K562 (cell line): Measurements from ENCODE around the gene RNF144A.

Experiments
- BRCA1 ChIP-seq, 2 experiments: fragments of 450-650 bp in 1 of 2; sonication (generic) in 1 of 2; formaldehyde crosslinking in 1 of 2; IDR thresholded peaks; 2 replicates each; pipeline versions ENCODE4 v1.5.0 to v1.6.1; 2017 to 2020; ENCODE audit warnings: mild to moderate bottlenecking in 1 of 2, missing genetic modification reagents in 1 of 2
- DIDO1 ChIP-seq: fragments of 450-650 bp; IDR thresholded peaks from 2 replicates; pipeline ENCODE4 v1.6.1; 2016; ENCODE audit warnings: low read depth, missing biosample characterization, missing genetic modification characterization
- EP300 ChIP-seq: IDR thresholded peaks from 2 replicates; pipeline ENCODE4 v1.6.1; 2012; ENCODE audit warnings: low read length, improper control_type of control experiment
- FOXK1 ChIP-seq: sonication (generic); formaldehyde crosslinking; IDR thresholded peaks from 2 replicates; pipeline ENCODE4 v1.8.0; 2022; ENCODE audit warnings: missing genetic modification reagents, mild to moderate bottlenecking, borderline replicate concordance
- RAD21 ChIP-seq, 2 experiments: fragments of 250-450 bp in 1 of 2; fragments of 450-650 bp in 1 of 2; sonication (Bioruptor Pico) in 1 of 2; formaldehyde crosslinking in 1 of 2; IDR thresholded peaks in 1 of 2; conservative IDR thresholded peaks in 1 of 2; 2 replicates each; pipeline versions ENCODE4 v1.4.0 to v1.8.0; 2020 to 2022; ENCODE audit warnings: mild to moderate bottlenecking in 2 of 2, moderate library complexity in 1 of 2
- REST ChIP-seq, 2 experiments: fragments of 450-650 bp; formaldehyde crosslinking in 1 of 2; IDR thresholded peaks; 2 replicates each; pipeline versions ENCODE4 v1.4.0 to v1.6.1; 2014 to 2020; ENCODE audit warnings: mild to moderate bottlenecking in 2 of 2, borderline replicate concordance in 1 of 2, low read depth in 1 of 2
- STAT6 ChIP-seq: sonication (generic); formaldehyde crosslinking; IDR thresholded peaks from 2 replicates; pipeline ENCODE4 v1.8.1; 2023; ENCODE audit warnings: mild to moderate bottlenecking, missing genetic modification reagents
- ZBTB2 ChIP-seq: fragments of 450-650 bp; IDR thresholded peaks from 2 replicates; pipeline ENCODE4 v1.6.1; 2016; ENCODE audit warnings: antibody characterized with exemption
- TF ChIP-seq, protein P1 (sequence below), 3 experiments: IDR thresholded peaks in 2 of 3; conservative IDR thresholded peaks in 1 of 3; 2 replicates each; pipeline ENCODE4 v1.5.1; 2011 to 2012; ENCODE audit warnings: low read length in 3 of 3, mild to moderate bottlenecking in 3 of 3, control low read depth in 2 of 3, improper control_type of control experiment in 1 of 3, inconsistent platforms in 1 of 3, low read depth in 1 of 3, mixed read lengths in 1 of 3, moderate library complexity in 1 of 3; ENCODE audit not compliant: insufficient read depth in 2 of 3
- TF ChIP-seq, protein P2 (sequence below): sonication (generic); formaldehyde crosslinking; IDR thresholded peaks from 2 replicates; pipeline ENCODE4 v1.8.1; 2023; ENCODE audit warnings: mild to moderate bottlenecking, missing genetic modification reagents, moderate library complexity
- TF ChIP-seq, protein P3 (sequence below): fragments of 250-450 bp; sonication (Bioruptor Pico); IDR thresholded peaks from 2 replicates; pipeline ENCODE4 v1.8.0; 2022; ENCODE audit warnings: inconsistent platforms

DNA sequence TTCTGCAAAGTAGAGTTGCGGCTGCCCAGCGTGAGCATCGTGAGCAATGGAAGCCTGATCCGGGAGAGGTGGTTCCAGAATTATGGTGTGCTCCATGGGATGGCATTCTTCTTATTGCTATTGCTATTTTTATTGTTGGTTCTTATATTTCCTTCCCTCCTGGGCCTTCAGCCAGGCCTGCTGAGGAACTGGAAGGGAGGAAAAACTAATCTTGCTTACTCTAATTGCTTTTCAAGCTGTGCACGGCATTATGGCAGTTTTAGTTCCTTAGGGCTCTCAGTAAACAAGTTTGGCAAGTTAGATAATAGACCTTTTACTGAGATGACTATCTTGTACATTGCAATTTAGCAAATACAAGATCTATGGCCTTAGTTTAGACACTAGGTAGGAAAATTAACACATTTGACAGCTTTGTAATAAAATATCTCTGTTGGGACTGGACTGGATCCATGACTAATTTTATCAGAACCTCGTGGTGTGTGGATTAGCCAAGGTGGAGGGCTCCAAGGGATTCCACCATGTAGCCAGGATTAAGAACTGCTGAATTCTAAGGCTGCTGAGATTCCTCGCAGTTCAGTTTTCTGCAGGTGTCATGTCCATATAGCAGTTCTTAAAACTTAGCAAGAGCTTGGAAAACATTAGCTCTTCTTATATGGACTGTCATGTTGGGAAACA, 33.6 kb upstream of the RNF144A start:
- TF ChIP-seq REST (IDR thresholded peaks at IDR 0.05; ENCODE audit: borderline replicate concordance) = no peak
- TF ChIP-seq REST (CRISPR knock-in tag; IDR thresholded peaks at IDR 0.05; ENCODE audit: low read depth) = no peak
- TF ChIP-seq, protein P1, sequence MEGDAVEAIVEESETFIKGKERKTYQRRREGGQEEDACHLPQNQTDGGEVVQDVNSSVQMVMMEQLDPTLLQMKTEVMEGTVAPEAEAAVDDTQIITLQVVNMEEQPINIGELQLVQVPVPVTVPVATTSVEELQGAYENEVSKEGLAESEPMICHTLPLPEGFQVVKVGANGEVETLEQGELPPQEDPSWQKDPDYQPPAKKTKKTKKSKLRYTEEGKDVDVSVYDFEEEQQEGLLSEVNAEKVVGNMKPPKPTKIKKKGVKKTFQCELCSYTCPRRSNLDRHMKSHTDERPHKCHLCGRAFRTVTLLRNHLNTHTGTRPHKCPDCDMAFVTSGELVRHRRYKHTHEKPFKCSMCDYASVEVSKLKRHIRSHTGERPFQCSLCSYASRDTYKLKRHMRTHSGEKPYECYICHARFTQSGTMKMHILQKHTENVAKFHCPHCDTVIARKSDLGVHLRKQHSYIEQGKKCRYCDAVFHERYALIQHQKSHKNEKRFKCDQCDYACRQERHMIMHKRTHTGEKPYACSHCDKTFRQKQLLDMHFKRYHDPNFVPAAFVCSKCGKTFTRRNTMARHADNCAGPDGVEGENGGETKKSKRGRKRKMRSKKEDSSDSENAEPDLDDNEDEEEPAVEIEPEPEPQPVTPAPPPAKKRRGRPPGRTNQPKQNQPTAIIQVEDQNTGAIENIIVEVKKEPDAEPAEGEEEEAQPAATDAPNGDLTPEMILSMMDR (IDR thresholded peaks at IDR 0.05 in 2 of 3, conservative IDR thresholded peaks at IDR 0.05 in 1 of 3; ENCODE audit: insufficient read depth in 2 of 3, low read depth in 1 of 3, low read length in 3 of 3) = no peak
- TF ChIP-seq, protein P2, sequence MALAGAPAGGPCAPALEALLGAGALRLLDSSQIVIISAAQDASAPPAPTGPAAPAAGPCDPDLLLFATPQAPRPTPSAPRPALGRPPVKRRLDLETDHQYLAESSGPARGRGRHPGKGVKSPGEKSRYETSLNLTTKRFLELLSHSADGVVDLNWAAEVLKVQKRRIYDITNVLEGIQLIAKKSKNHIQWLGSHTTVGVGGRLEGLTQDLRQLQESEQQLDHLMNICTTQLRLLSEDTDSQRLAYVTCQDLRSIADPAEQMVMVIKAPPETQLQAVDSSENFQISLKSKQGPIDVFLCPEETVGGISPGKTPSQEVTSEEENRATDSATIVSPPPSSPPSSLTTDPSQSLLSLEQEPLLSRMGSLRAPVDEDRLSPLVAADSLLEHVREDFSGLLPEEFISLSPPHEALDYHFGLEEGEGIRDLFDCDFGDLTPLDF = no peak
- TF ChIP-seq STAT6 (CRISPR knock-in tag) = no peak
- peak; percentile 67 for TF ChIP-seq EP300
- TF ChIP-seq, protein P3, sequence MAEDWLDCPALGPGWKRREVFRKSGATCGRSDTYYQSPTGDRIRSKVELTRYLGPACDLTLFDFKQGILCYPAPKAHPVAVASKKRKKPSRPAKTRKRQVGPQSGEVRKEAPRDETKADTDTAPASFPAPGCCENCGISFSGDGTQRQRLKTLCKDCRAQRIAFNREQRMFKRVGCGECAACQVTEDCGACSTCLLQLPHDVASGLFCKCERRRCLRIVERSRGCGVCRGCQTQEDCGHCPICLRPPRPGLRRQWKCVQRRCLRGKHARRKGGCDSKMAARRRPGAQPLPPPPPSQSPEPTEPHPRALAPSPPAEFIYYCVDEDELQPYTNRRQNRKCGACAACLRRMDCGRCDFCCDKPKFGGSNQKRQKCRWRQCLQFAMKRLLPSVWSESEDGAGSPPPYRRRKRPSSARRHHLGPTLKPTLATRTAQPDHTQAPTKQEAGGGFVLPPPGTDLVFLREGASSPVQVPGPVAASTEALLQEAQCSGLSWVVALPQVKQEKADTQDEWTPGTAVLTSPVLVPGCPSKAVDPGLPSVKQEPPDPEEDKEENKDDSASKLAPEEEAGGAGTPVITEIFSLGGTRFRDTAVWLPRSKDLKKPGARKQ = no peak
- no peak for TF ChIP-seq RAD21 (CRISPR knock-in tag; conservative IDR thresholded peaks at IDR 0.05 in 1 of 2, IDR thresholded peaks at IDR 0.05 in 1 of 2)
- TF ChIP-seq ZBTB2 = no peak
- no peak for TF ChIP-seq DIDO1 (tag)
- TF ChIP-seq BRCA1 (IDR thresholded peaks at IDR 0.05) = no peak
- TF ChIP-seq BRCA1 (CRISPR knock-in tag; IDR thresholded peaks at IDR 0.05) = no peak
- no peak for TF ChIP-seq FOXK1 (CRISPR knock-in tag)
